NB4 (cell line): ENCODE data around the gene ZCCHC7.

Experiments used
- CTCF ChIP-seq: IDR thresholded peaks from one replicate; pipeline ENCODE4 v1.5.1; 2012; ENCODE audit warnings: low read depth, low read length
- MAX ChIP-seq: IDR thresholded peaks from 2 replicates; pipeline ENCODE4 v1.6.1; 2011; ENCODE audit warnings: low read depth, low read length
- MYC ChIP-seq: IDR thresholded peaks from 2 replicates; pipeline ENCODE4 v1.6.1; 2011; ENCODE audit warnings: low read depth, low read length
- POLR2A ChIP-seq: IDR thresholded peaks from 2 replicates; pipeline ENCODE4 v1.6.1; 2011; ENCODE audit warnings: mild to moderate bottlenecking; ENCODE audit not compliant: insufficient read length; ENCODE audit errors: extremely low read depth

GRCh38 chr9:37406603-37407401, 286.4 kb downstream of the ZCCHC7 start:
- TF ChIP-seq MAX (no peak), CTCF (no peak), POLR2A (no peak), MYC (no peak)
